ENCODE results near the gene IL17RA. TPM values are rescaled to one million over a fixed set of nuclear protein-coding genes. Genes with fewer than 3 reads are reported as not detected.

The IL17RA gene
- total RNA-seq, 1 experiment from 2014 or later = 12.1 TPM

DNA sequence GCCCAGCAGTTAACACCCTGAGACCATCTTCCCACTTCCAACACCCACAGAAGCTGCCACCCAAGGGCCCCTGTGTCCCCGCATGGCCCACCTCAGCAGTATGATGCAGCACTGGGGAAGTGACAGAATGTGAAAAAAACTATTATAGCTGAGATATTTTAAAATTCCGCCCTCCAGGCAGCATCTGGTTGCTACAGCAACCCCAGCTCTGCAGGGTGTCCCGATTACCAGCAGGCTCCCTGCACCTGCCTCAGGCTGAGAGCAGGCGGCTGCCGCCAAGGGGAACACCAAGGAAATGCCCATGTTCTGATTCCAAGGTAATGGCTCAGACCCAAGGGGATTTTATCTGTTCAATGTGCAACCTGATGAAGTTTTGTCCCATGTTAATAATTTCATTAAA, 46.9 kb downstream of the IL17RA start:
- ChIA-PET CTCF (no interaction called here), POLR2A (ENCODE audit: low non-redundant PET) (no interaction called here)
- Histone ChIP-seq H3K4me1 (ENCODE audit: insufficient read depth, low read length, poor library complexity, severe bottlenecking) (no peaks in the 10 kb centered on the region), H3K27me3 (replicated peaks; ENCODE audit: insufficient read depth, low read depth, low read length, poor library complexity) (no peaks in the 10 kb centered on the region), H3K36me3 (ENCODE audit: insufficient read depth, low read length, poor library complexity, severe bottlenecking) (no peaks in the 10 kb centered on the region), H3K4me3 (ENCODE audit: low read depth, low read length, poor library complexity, severe bottlenecking) (no peak overlapping the region), H3K27ac (ENCODE audit: low read depth, low read length, poor library complexity, severe bottlenecking) (no peak overlapping the region), H3K9me3 (ENCODE audit: low read depth, low read length, poor library complexity, severe bottlenecking) (no peaks in the 10 kb centered on the region)
- DNase-seq (ENCODE audit: low spot score) = no peak
- intact Hi-C loops (cut with micrococcal nuclease; ENCODE audit: unreplicated experiment) = no loop called here
- BruUV-seq (replicated peaks) = no TSS peak
- TF ChIP-seq EZH2 (IDR thresholded peaks at IDR 0.05; ENCODE audit: borderline replicate concordance, low read depth, low read length, poor library complexity, severe bottlenecking) = no peak
- TF ChIP-seq, protein P1, sequence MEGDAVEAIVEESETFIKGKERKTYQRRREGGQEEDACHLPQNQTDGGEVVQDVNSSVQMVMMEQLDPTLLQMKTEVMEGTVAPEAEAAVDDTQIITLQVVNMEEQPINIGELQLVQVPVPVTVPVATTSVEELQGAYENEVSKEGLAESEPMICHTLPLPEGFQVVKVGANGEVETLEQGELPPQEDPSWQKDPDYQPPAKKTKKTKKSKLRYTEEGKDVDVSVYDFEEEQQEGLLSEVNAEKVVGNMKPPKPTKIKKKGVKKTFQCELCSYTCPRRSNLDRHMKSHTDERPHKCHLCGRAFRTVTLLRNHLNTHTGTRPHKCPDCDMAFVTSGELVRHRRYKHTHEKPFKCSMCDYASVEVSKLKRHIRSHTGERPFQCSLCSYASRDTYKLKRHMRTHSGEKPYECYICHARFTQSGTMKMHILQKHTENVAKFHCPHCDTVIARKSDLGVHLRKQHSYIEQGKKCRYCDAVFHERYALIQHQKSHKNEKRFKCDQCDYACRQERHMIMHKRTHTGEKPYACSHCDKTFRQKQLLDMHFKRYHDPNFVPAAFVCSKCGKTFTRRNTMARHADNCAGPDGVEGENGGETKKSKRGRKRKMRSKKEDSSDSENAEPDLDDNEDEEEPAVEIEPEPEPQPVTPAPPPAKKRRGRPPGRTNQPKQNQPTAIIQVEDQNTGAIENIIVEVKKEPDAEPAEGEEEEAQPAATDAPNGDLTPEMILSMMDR (conservative IDR thresholded peaks at IDR 0.05; ENCODE audit: low read depth, low read length) = no peak

DNA sequence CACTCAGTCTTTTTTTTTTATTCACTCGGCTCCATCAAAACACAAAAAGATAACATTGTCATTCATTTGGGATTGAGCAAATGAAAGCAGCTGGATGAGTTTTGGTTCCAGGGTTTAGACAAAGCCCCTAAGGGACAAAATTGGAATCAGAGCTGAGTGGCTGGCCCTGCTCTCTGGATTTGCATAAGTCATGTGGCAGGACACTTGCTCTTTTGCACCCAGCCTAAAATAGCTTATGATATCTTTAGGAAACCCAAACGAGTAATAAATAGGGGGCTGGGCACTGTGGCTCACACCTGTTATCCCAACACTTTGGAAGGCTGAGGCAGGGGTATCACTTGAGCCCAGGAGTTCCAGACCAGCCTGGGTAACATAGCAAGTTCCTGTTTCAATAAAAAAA, 47.3 kb downstream of the IL17RA start:
- Histone ChIP-seq H3K4me3 (ENCODE audit: low read depth, low read length, poor library complexity, severe bottlenecking) (no peak overlapping the region), H3K36me3 (ENCODE audit: insufficient read depth, low read length, poor library complexity, severe bottlenecking) (no peaks in the 10 kb centered on the region), H3K27me3 (replicated peaks; ENCODE audit: insufficient read depth, low read depth, low read length, poor library complexity) (no peaks in the 10 kb centered on the region), H3K9me3 (ENCODE audit: low read depth, low read length, poor library complexity, severe bottlenecking) (no peaks in the 10 kb centered on the region), H3K27ac (ENCODE audit: low read depth, low read length, poor library complexity, severe bottlenecking) (no peak overlapping the region), H3K4me1 (ENCODE audit: insufficient read depth, low read length, poor library complexity, severe bottlenecking) (no peaks in the 10 kb centered on the region)
- no peak for DNase-seq (ENCODE audit: low spot score)
- BruUV-seq (replicated peaks) = no TSS peak
- POLR2A ChIA-PET (ENCODE audit: low non-redundant PET) = no interaction called here
- no peak for TF ChIP-seq EZH2 (IDR thresholded peaks at IDR 0.05; ENCODE audit: borderline replicate concordance, low read depth, low read length, poor library complexity, severe bottlenecking)
- TF ChIP-seq, protein P1 (conservative IDR thresholded peaks at IDR 0.05; ENCODE audit: low read depth, low read length) = no peak
- intact Hi-C loops (cut with micrococcal nuclease; ENCODE audit: unreplicated experiment) = no loop called here
- CTCF ChIA-PET = no interaction called here

DNA sequence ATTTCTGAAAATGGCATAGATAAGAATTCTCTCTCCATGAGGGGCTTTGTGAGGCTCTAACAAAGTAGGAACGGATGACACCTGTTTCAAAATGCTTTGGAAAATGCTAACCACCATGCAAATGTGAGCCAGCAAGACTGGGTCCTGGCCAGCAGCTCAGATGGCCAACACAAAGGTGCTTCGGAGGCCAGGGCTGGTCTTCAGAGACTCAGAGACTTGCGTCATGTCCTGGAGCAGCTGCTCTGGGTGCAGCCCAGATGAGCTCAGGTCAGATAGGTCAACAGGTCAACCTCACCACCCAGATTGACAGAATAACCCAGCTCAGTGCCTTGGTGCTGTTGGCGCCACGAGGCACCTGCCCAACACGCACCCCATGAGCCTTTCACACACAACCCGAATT, 48.3 kb downstream of the IL17RA start:
- peaks cover 4% of the 10 kb centered on the region for H3K36me3 ChIP-seq (ENCODE audit: insufficient read depth, low read length, poor library complexity, severe bottlenecking)
- BruUV-seq (replicated peaks) = no TSS peak
- TF ChIP-seq EZH2 (IDR thresholded peaks at IDR 0.05; ENCODE audit: borderline replicate concordance, low read depth, low read length, poor library complexity, severe bottlenecking) = no peak
- TF ChIP-seq, protein P1 (conservative IDR thresholded peaks at IDR 0.05; ENCODE audit: low read depth, low read length) = no peak
- H3K9me3 ChIP-seq (ENCODE audit: low read depth, low read length, poor library complexity, severe bottlenecking) = no peaks in the 10 kb centered on the region
- H3K4me1 ChIP-seq (ENCODE audit: insufficient read depth, low read length, poor library complexity, severe bottlenecking) = no peaks in the 10 kb centered on the region
- no peak for DNase-seq (ENCODE audit: low spot score)
- no peak overlapping the region for H3K27ac ChIP-seq (ENCODE audit: low read depth, low read length, poor library complexity, severe bottlenecking)
- no peak overlapping the region for H3K4me3 ChIP-seq (ENCODE audit: low read depth, low read length, poor library complexity, severe bottlenecking)
- H3K27me3 ChIP-seq (replicated peaks; ENCODE audit: insufficient read depth, low read depth, low read length, poor library complexity) = no peaks in the 10 kb centered on the region
- intact Hi-C loops (cut with micrococcal nuclease; ENCODE audit: unreplicated experiment) = no loop called here
- ChIA-PET POLR2A (ENCODE audit: low non-redundant PET) (no interaction called here), CTCF (no interaction called here)
